ENCODE results near the gene TBC1D9. TPM values are rescaled to one million over a fixed set of nuclear protein-coding genes. Genes with fewer than 3 reads are reported as not detected.

The TBC1D9 gene
- total RNA-seq, 2 experiments from 2014 or later = 1.0 to 13.0 TPM

GRCh38 chr4:140764785-140765392 lies 8.7 kb upstream of the TBC1D9 start:
- intact Hi-C loops (cut with micrococcal nuclease; ENCODE audit: unreplicated experiment) = no loop called here
- ChIA-PET CTCF (ENCODE audit: unreplicated experiment) (interaction anchor here (1.2 to 1.3 kb wide), 2 partner anchors 8 kb away, joined by 3 read pairs; partner anchors contain the start of gene TBC1D9), POLR2A (interaction anchor here (0.7 to 1.8 kb wide), 7 partner anchors 8 to 62 kb away, joined by 3 to 7 read pairs (median 4); no protein-coding TSS in a partner anchor)
- Histone ChIP-seq H3K36me3 (ENCODE audit: insufficient read depth, low read length) (no peaks in the 10 kb centered on the region), H3K27ac (ENCODE audit: low read depth, low read length, poor library complexity, severe bottlenecking) (no peak overlapping the region), H3K4me2 (ENCODE audit: low read length) (no peak overlapping the region), H2AFZ (ENCODE audit: low read length) (no peak overlapping the region), H3K9me2 (ENCODE audit: insufficient read depth, low read length) (no peaks in the 10 kb centered on the region), H3K4me3 (ENCODE audit: low read depth, low read length, poor library complexity, severe bottlenecking) (no peak overlapping the region), H3K79me2 (ENCODE audit: insufficient read depth, low read depth, low read length) (no peaks in the 10 kb centered on the region), H4K20me1 (ENCODE audit: insufficient read depth, low read length) (no peaks in the 10 kb centered on the region), H3K9me3 (ENCODE audit: low read length) (no peaks in the 10 kb centered on the region), H3K4me1 (ENCODE audit: insufficient read depth, low read length, poor library complexity, severe bottlenecking) (peaks cover 9% of the 10 kb centered on the region)
- TF ChIP-seq EZH2phosphoT487 (IDR thresholded peaks at IDR 0.05; ENCODE audit: borderline replicate concordance, low read depth, low read length) = no peak
- no peak for TF ChIP-seq CTCF (conservative IDR thresholded peaks at IDR 0.05; ENCODE audit: low read length)
- BruUV-seq (replicated peaks) = no TSS peak
- no peak for DNase-seq (ENCODE audit: low spot score)

GRCh38 chr4:140762202-140762601 lies 6.0 kb upstream of the TBC1D9 start:
- no peak for DNase-seq (ENCODE audit: low spot score)
- POLR2A ChIA-PET = interaction anchor here (0.7 to 1.9 kb wide), 8 partner anchors 14 to 91 kb away, joined by 3 to 6 read pairs (median 3); no protein-coding TSS in a partner anchor
- no peaks in the 10 kb centered on the region for H4K20me1 ChIP-seq (ENCODE audit: insufficient read depth, low read length)
- no peak overlapping the region for H2AFZ ChIP-seq (ENCODE audit: low read length)
- H3K36me3 ChIP-seq (ENCODE audit: insufficient read depth, low read length) = no peaks in the 10 kb centered on the region
- TF ChIP-seq EZH2phosphoT487 (IDR thresholded peaks at IDR 0.05; ENCODE audit: borderline replicate concordance, low read depth, low read length) = no peak
- no peak for TF ChIP-seq CTCF (conservative IDR thresholded peaks at IDR 0.05; ENCODE audit: low read length)
- intact Hi-C loops (cut with micrococcal nuclease; ENCODE audit: unreplicated experiment) = no loop called here
- no TSS peak for BruUV-seq (replicated peaks)
- H3K4me3 ChIP-seq (ENCODE audit: low read depth, low read length, poor library complexity, severe bottlenecking) = no peak overlapping the region
- no peaks in the 10 kb centered on the region for H3K79me2 ChIP-seq (ENCODE audit: insufficient read depth, low read depth, low read length)
- CTCF ChIA-PET (ENCODE audit: unreplicated experiment) = no interaction called here
- no peaks in the 10 kb centered on the region for H3K9me2 ChIP-seq (ENCODE audit: insufficient read depth, low read length)
- no peak overlapping the region for H3K27ac ChIP-seq (ENCODE audit: low read depth, low read length, poor library complexity, severe bottlenecking)
- H3K4me1 ChIP-seq (ENCODE audit: insufficient read depth, low read length, poor library complexity, severe bottlenecking) = peaks cover 14% of the 10 kb centered on the region
- no peaks in the 10 kb centered on the region for H3K9me3 ChIP-seq (ENCODE audit: low read length)
- no peak overlapping the region for H3K4me2 ChIP-seq (ENCODE audit: low read length)

- intact Hi-C loops (cut with micrococcal nuclease; ENCODE audit: unreplicated experiment) = loop anchor here (2.0 to 10.0 kb wide), 5 partner anchors 35 to 1202 kb away; partner anchors contain the start of gene SETD7
- Histone ChIP-seq H3K9me2 (ENCODE audit: insufficient read depth, low read length) (no peaks in the 10 kb centered on the region), H3K4me3 (ENCODE audit: low read depth, low read length, poor library complexity, severe bottlenecking) (peak overlapping the region; percentile 73), H3K79me2 (ENCODE audit: insufficient read depth, low read depth, low read length) (no peaks in the 10 kb centered on the region), H3K9me3 (ENCODE audit: low read length) (no peaks in the 10 kb centered on the region), H3K36me3 (ENCODE audit: insufficient read depth, low read length) (no peaks in the 10 kb centered on the region; the same call in 1 of the 2 replicates), H3K4me2 (ENCODE audit: low read length) (peak overlapping the region; percentile 86), H3K4me1 (ENCODE audit: insufficient read depth, low read length, poor library complexity, severe bottlenecking) (peaks cover 30% of the 10 kb centered on the region), H2AFZ (ENCODE audit: low read length) (no peak overlapping the region; the same call in 1 of the 2 replicates), H3K27ac (ENCODE audit: low read depth, low read length, poor library complexity, severe bottlenecking) (no peak overlapping the region), H4K20me1 (ENCODE audit: insufficient read depth, low read length) (no peaks in the 10 kb centered on the region)
- CTCF ChIA-PET (ENCODE audit: unreplicated experiment) = interaction anchor here (0.6 to 1.4 kb wide), 5 partner anchors 8 to 37 kb away, joined by 3 to 13 read pairs (median 3); no protein-coding TSS in a partner anchor
- TF ChIP-seq EZH2phosphoT487 (IDR thresholded peaks at IDR 0.05; ENCODE audit: borderline replicate concordance, low read depth, low read length) (no peak), CTCF (conservative IDR thresholded peaks at IDR 0.05; ENCODE audit: low read length) (no peak)
- POLR2A ChIA-PET = interaction anchor here (0.6 to 1.6 kb wide), 17 partner anchors 8 to 1338 kb away, joined by 3 to 12 read pairs (median 4); no protein-coding TSS in a partner anchor
- DNase-seq (ENCODE audit: low spot score) = no peak
- no TSS peak for BruUV-seq (replicated peaks)
Measured at GRCh38 chr4:140757232-140757630, 1.0 kb upstream of the TBC1D9 start.
